Hematopoietic multipotent progenitor cell treated with erythropoietin and hydrocortisone succinate and interleukin-3 and kit ligand, for 4 days (in vitro differentiated cells): ENCODE results near the gene TOMM22.
"Not testable (repeated sequence)": the region's sequence is repeated elsewhere in the genome, so short reads cannot be mapped to it uniquely, and the experiment has no call there.

Experiments used
- DNase-seq: peaks from one replicate; pipeline ENCODE4 v3.0.0-alpha.2; 2015

The TOMM22 gene

DNA sequence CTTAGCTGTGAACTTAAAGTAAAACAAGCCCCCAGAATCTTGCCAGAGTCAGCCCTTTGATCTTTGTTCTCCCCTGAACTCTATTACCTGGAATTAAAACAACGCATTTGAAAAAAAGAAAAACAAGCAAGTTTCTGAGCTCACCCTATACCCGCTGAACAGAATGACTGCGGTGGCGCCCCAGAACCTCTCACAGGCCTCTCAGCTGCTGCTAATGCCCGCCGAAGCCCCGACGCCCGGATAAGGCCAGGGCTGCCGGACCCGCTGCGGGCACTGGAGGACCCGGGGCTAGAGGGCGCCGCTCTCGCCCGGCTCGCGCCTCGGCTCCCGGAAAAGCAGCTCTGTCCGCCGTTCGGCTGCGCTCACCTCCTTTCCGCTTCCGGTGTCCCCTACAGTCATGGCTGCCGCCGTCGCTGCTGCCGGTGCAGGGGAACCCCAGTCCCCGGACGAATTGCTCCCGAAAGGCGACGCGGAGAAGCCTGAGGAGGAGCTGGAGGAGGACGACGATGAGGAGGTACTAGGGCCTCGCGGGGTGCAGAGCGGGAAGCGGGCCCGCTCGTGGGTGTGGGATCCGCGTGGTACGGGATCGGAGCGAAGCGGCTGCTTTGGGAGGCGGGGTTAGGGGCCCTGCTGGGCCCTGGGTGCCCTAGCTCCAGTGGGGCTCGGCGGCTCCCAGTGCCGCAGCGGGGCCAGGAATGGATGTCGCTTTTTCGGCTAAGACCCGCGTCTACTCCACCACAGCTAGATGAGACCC lies at the start of gene TOMM22:
Gene TOMM22, plus strand, starts transcription at position 376 of the 754 bp plus-strand sequence. Its CDS starts 22 bp downstream, at position 398.
- peak; percentile 96 for DNase-seq

DNA sequence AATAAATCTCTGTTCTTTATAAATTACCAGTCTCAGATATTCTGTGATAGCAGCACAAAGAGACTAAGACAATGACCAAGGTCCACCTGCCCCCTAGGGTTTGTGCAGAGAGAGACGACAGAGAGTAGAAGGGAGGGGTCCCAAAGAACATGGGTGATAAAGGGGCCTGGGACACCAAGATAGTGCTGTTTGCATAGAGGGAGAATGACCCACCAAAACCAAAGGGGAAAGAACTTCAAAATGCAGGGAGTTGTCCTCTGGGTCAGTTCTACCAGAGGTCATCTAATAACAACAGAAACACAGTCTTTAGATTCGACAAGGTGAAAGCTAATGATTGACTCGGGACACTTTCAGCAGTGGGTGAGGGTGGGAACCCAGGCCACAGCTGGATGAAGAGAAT lies 49.2 kb upstream of the TOMM22 start:
- DNase-seq = no peak

DNA sequence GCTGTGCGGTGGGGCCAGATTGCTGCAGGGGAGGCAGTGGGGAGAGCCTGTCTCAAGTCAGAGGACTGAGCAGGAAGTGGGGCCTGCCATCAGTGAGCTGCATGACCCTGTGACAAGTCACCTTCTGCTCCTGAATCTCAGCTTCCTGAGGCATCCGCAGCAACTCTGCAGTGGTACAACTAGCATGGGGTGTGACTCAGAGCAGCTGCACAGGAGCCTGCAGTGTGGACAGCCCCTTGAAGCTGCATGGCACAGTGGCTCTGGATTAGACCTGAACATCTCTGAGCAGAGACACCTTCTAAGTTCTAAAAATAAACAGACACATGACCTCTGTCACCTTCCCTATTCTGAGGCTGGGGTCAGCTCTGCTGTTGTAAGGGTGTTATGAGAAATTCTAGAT lies 43.5 kb upstream of the TOMM22 start:
- no peak for DNase-seq

- DNase-seq = peak; percentile 44
These were observed 43.0 kb upstream of the TOMM22 start for GRCh38 chr22:38638728-38639127.

DNA sequence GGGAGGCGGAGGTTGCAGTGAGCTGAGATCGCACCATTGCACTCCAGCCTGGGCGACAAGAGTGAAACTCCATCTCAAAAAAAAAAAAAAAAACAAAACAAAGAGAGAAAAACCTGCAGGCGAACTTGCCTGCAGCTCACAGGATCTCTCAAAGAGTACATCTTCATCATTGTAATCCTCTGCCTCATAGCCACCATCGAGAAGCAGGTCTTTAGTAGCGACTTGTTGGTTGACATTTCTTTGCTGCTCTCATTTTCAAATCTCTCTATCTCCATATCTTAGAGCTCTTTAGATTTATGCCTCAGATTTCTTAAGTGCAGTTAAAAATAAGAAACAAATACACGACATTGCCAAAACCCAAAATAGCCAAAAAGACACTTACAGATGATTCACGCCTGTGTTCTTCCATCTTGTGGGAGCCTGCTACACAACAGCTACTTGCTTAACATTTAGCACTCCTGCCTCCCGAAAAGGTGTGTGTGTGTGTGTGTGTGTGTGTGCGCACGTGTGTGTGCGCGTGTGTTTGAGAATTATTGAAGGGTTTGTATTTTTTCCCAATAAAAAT lies 40.2 kb upstream of the TOMM22 start:
- DNase-seq = no peak

- not testable (repeated sequence) for DNase-seq
These were observed 37.5 kb upstream of the TOMM22 start for GRCh38 chr22:38644245-38644644.

- no peak for DNase-seq
These were observed 36.3 kb upstream of the TOMM22 start for GRCh38 chr22:38645430-38645829.

DNA sequence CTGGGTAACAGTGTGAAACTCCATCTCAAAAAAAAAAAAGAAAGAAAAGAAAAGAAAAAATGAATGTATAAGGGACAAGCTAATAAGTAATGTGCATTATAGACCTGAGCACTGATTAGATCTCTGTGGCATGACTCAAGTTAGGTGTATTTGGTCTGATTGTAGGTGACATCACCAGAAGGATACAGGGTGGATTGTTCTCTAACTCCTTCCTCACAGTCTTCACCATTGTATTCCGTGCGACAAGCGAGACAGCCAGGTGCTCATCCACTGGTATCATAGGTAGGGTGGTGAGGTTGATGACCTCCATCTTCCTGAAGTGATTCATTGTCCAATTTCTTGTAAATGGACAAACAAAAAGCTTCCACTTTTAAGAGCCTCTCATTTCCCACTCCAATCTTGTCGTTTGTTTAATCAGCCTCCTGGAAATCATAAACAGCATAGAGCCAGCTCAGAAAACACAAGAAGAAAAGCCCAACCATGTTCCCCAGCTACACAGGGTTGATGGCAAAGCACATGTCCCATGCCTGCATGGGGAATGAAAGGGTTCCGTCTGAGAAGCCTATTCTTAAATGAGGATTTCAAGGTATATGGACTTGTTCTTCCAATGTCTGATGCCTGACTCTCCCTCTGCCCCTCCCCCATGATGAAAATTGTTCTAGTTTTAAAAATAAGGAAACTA lies 31.8 kb upstream of the TOMM22 start:
- no peak for DNase-seq

GRCh38 chr22:38652859-38653258 lies 28.9 kb upstream of the TOMM22 start:
- no peak for DNase-seq

- no peak for DNase-seq
These were observed 28.0 kb upstream of the TOMM22 start for GRCh38 chr22:38653741-38654140.

DNA sequence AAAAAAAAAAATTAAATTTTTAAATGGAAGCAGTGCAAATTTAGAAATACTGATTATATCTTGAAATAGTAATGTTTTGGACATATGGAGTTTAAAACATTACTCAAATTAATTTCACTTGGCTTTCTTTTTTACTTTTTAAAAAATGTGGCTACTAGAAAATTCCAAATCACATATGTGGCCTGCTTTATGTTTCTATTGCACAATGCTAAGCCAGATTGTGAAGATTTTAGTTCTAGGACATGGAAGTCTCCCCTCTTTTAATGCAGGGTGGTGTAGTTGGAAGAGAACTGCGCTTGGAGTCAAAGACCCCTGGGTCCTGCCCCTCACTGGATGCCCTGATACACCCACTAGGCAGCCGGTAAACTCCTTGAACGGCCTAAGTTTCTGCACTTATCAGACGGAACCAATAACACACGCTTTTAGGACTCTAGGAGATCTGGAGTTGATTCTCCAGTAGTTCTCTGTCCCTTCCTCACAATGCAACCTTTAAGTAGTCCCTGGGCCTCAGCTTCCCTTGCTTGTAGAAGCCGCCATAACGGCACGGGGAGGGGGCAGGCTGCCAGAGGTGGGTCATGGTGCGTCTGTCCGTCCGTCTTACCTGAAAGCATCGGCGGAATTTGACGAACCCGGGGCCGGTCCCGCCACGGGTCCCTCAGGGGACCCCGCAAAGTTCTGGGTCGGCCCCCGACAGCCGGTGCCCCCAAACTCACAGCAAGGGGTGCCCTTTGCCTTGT lies 26.1 kb upstream of the TOMM22 start:
- DNase-seq = peak; percentile 26

GRCh38 chr22:38656256-38657044 lies 25.3 kb upstream of the TOMM22 start, which contains the start of the genes CBY1 and FAM227A:
Gene CBY1, plus strand, starts transcription at chr22:38656638. Its CDS starts 11,417 bp downstream, at chr22:38668055.
Gene FAM227A, minus strand, starts transcription at chr22:38656392. Its CDS starts 6,224 bp downstream, at chr22:38650168.
- DNase-seq = peak; percentile 94

DNA sequence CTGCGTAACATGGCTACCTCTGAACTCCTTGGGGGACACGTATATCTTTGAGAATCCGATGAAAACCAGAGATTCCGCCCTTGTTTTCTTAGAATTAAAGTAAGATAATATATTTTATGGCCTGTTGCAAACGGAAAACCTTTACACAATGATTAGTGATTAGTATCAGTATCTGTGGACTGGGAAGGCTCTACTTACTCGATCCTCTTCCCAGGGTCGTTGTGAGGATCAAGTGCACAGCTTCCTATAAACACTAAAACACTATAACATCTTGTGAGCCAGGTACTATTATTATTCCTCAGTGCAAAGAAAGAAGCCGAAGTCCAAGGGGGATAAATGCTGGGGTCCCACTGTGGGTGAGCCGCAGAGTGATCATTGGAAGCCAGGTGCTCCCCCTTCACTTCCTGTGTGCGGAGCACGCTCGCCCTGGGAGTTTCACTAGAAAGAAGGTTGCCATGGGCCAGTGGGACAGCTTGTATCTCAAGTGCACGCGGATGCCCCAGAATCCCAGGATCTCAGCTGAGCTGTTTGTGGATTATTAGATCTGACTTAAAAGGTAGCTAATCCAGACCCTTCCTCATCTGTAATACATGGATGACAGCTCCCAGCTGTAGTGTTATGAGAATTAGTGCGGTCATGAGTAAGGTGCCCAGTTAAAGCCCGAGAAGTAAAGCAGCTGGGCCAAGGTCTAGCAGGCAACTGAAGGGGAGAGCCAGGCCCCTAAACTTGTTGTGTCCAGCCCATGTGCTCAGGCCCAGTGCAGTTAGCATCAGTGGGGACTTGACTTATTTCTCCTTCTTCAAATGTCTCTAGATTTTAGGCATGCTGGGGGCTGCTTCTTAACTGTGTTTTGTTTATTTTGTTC lies 24.5 kb upstream of the TOMM22 start:
- DNase-seq = peak; percentile 51

DNA sequence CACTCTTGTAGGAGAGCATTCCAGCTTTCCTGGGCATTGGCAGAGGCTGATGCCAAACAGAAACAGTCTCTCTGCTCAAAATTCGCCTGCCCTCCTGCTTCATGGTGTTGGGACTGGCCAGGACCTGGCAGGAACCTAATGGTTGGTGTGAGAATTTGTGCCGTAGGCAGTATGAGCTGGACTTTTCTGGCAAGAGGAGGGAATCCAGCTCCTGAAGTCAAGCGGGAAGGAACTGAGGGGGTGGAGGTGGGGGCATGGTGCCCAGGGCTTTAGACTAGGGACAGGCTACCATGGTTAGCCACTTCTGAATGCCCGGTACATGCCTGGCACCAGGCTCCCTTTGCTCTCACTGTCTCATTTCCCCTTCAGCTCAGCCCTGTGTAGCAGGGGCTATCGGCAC lies 6.9 kb upstream of the TOMM22 start:
- no peak for DNase-seq

DNA sequence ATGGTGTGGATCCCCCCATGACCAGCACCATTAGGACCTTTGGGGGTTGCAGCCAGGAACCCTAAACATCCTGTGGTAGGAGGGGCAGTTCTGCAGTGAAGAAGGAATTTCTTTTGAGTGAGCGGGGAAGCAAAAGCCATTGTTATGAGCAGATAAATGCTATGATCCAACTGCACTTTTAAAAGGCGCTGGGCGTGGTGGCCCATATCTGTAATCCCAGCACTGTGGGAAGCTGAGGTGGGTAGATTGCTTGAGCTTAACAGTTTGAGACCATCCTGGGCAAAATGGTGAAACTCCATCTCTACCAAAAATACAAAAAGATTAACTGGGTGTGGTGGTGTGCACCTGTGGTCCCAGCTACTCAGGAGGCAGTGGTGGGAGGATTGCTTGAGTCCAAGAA lies 5.9 kb upstream of the TOMM22 start:
- peak; percentile 77 for DNase-seq

DNA sequence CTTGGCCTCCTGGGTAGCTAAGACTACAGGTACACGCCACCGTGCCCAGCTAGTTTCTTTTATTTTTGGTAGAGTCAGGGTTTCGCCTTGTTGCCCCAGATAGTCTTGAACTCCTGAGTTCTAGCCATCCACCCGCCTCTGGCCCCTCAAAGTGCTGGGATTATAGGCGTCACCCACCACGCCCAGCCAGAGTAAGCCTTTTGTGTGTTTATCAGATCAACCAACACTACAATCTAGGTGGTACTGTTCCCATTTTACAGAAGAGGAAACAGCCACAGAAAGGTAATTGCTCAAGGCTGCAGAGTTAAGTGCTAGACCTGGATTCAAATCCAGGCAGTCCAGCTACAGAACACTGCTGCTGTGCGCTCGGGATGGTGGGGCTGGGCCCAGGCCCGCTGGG lies 3.1 kb downstream of the TOMM22 start:
- DNase-seq = no peak

GRCh38 chr22:38685761-38686160 lies 4.0 kb downstream of the TOMM22 start:
- no peak for DNase-seq

DNA sequence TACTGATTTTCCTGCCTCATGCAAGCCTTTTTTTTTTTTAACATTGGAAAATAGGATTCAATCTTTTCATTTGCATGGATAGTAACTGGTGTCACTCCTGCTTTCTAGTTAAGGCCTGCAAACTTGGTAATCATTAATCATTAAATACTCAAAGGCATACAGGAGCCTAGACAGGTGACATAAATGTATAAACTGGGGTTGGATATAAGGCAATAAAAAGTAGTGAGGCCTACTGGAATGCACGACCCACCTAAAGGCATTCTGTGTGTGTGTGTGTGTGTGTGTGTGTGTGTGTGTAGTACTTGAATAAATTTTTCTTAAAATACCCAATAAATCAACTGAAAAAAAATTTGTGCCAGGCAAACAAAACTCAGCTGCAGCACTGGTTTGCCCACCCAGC lies 7.9 kb downstream of the TOMM22 start:
- DNase-seq = no peak

- no peak for DNase-seq
These were observed 12.3 kb downstream of the TOMM22 start for GRCh38 chr22:38694049-38694448.

DNA sequence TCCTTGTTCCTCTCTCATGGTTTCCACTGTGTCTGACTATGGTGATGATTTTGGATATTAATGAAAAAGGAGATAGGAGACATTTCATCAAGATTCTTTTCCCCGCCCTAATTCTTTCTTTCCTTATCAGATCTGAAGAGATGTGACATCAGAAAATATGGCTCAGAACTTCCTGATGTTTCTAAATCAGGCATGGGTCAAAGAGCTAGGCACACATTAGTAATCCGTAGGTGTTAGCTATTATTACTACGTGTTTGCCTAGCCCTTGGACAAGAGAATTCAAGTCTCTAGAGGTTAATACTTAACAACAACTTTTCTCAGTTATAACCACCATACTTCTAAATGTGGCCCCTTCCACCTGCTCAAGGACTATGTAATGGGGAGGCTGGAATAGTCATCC lies 13.2 kb downstream of the TOMM22 start:
- DNase-seq = peak; percentile 41
